CD4-positive, alpha-beta memory T cell (primary cell): Measurements from ENCODE around the gene DIP2B. TPM values are rescaled to one million over a fixed set of nuclear protein-coding genes. Genes with fewer than 3 reads are reported as not detected.

Experiments
- CTCF ChIA-PET: fragments of 350-600 bp; sonication (Branson Sonifier 250); formaldehyde crosslinking; loops from one replicate; lab custom pipeline; 2021; ENCODE audit warnings: inconsistent platforms; ENCODE audit not compliant: partially characterized antibody; lab: Charles Lee
- POLR2A ChIA-PET: fragments of 350-600 bp; sonication (Branson Sonifier 250); formaldehyde crosslinking; loops from one replicate; lab custom pipeline; 2021; ENCODE audit not compliant: partially characterized antibody; lab: Charles Lee
- DNase-seq, 5 donors: peaks; one replicate each; pipeline versions ENCODE4 v3.0.0 to v3.0.0-alpha.2; 2020 to 2022; ENCODE audit warnings: mixed read lengths in 1 of 5
- H3K27ac ChIP-seq: one replicate; pipeline ENCODE4 v1.7.0; 2013; ENCODE audit warnings: low read depth, low read length
- H3K27me3 ChIP-seq: 2 replicates; pipeline ENCODE4 v1.7.0; 2013; ENCODE audit warnings: mild to moderate bottlenecking, low read length, moderate library complexity; ENCODE audit not compliant: insufficient read depth
- H3K36me3 ChIP-seq: 2 replicates; pipeline ENCODE4 v1.7.0; 2013; ENCODE audit warnings: mild to moderate bottlenecking, low read length, moderate library complexity; ENCODE audit not compliant: insufficient read depth
- H3K4me1 ChIP-seq: 2 replicates; pipeline ENCODE4 v1.7.0; 2013; ENCODE audit warnings: mild to moderate bottlenecking, low read length, moderate library complexity; ENCODE audit not compliant: insufficient read depth
- H3K4me3 ChIP-seq, 2 donors: one replicate each; pipeline ENCODE4 v1.7.0; 2013; ENCODE audit warnings: low read length in 2 of 2, mild to moderate bottlenecking in 1 of 2
- H3K9me3 ChIP-seq, 2 donors: one replicate each; pipeline ENCODE4 v1.7.0; 2013; ENCODE audit warnings: low read length in 2 of 2, control low read depth in 1 of 2; ENCODE audit not compliant: control insufficient read depth in 1 of 2
- H3K27ac Mint-ChIP-seq, 7 donors: one replicate each; pipeline ENCODE4 v1.8.0; 2020 to 2021; ENCODE audit warnings: mixed read lengths in 7 of 7, mild to moderate bottlenecking in 6 of 7, inconsistent platforms in 3 of 7, moderate library complexity in 3 of 7
- H3K27me3 Mint-ChIP-seq, 2 donors: one replicate each; pipeline ENCODE4 v1.8.0; 2020 to 2021; ENCODE audit warnings: mixed read lengths in 2 of 2
- H3K36me3 Mint-ChIP-seq, 2 donors: one replicate each; pipeline ENCODE4 v1.8.0; 2020 to 2021; ENCODE audit warnings: mixed read lengths in 2 of 2, inconsistent platforms in 1 of 2, mild to moderate bottlenecking in 1 of 2
- H3K4me1 Mint-ChIP-seq, 4 donors: one replicate each; pipeline ENCODE4 v1.8.0; 2020 to 2021; ENCODE audit warnings: mixed read lengths in 4 of 4, mild to moderate bottlenecking in 1 of 4
- H3K4me3 Mint-ChIP-seq, 8 donors: one replicate each; pipeline ENCODE4 v1.8.0; 2020 to 2021; ENCODE audit warnings: mixed read lengths in 8 of 8, mild to moderate bottlenecking in 7 of 8, moderate library complexity in 6 of 8, inconsistent platforms in 3 of 8
- H3K9me3 Mint-ChIP-seq, 8 donors: one replicate each; pipeline ENCODE4 v1.8.0; 2020 to 2021; ENCODE audit warnings: mixed read lengths in 8 of 8, mild to moderate bottlenecking in 5 of 8, inconsistent platforms in 3 of 8, moderate library complexity in 1 of 8
- intact Hi-C: fragments of 100-400 bp; cut with micrococcal nuclease; formaldehyde crosslinking; loops from one replicate; pipeline ENCODE4 v1.15.1; 2023
- polyA plus RNA-seq, 2 donors: library from polyadenylated mRNA; unstranded; fragments of 300-500 nt; fragmentation: Illumina TruSeq; gene quantifications; one replicate each; pipeline ENCODE4 v1.2.3, GENCODE V29; 2021
- total RNA-seq, 2 experiments: library from RNA; stranded (reverse); gene quantifications; one replicate each; pipeline ENCODE4 v1.2.3, GENCODE V29; 2021

DIP2B gene
- total and polyA plus RNA-seq, 4 experiments from 2014 or later, result 3.8 to 29.1 (median 20.0) TPM

DNA sequence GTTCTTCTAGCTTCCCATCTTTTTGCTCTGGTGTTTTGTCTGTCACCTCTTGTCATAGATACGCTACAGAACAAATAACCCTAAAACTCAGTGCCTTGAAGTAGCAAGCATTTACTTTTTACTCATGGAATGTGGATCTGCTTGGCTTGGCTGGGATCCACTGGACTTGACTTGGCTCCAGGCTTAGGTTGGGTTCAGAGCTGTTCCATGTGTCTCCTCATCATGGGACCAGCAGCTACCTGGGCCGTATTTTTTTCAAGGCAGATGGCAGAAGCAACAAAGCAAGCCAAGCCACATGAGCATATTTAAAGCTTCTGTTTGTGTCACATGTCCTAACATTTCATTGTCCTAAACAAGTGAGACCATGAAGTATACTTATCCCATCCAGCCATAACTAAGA lies 210.4 kb downstream of the DIP2B start:
- Mint-ChIP-seq H3K27me3 (no peaks in the 10 kb centered on the region), H3K9me3 (no peaks in the 10 kb centered on the region), H3K36me3 (peaks cover 41 to 54% of the 10 kb centered on the region in 2 donors), H3K4me1 (no peaks in the 10 kb centered on the region), H3K27ac (peak overlapping the region in 1 of 7 donors; percentile 25), H3K4me3 (no peak overlapping the region)
- Histone ChIP-seq H3K9me3 (no peaks in the 10 kb centered on the region), H3K36me3 (peaks cover 34% of the 10 kb centered on the region), H3K4me1 (no peaks in the 10 kb centered on the region), H3K27me3 (no peaks in the 10 kb centered on the region), H3K27ac (no peak overlapping the region), H3K4me3 (no peak overlapping the region)
- DNase-seq, result no peak
- ChIA-PET CTCF (no interaction called here), POLR2A (no interaction called here)
- intact Hi-C loops, result no loop called here

DNA sequence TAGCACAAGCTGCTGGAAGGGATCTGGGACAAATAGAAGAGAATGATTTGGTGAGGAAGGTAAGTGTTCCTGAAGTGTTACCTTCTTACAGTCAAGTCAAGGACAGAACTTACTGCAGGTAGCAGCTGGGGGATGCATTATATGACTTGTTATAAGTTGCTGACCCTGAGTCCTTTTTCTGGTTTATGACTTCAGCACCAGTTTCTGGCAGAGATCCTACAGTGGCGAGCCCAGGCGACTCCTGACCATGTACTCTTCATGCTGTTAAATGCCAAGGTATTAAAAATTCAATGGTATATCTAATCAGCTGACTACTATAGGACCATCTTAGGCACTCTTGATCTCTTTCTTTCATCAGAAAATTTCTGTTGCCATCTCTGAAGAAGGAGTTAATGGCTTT lies 214.0 kb downstream of the DIP2B start:
- H3K36me3 ChIP-seq, result peaks cover 55% of the 10 kb centered on the region
- POLR2A ChIA-PET, result no interaction called here
- H3K9me3 Mint-ChIP-seq, result no peaks in the 10 kb centered on the region

DNA sequence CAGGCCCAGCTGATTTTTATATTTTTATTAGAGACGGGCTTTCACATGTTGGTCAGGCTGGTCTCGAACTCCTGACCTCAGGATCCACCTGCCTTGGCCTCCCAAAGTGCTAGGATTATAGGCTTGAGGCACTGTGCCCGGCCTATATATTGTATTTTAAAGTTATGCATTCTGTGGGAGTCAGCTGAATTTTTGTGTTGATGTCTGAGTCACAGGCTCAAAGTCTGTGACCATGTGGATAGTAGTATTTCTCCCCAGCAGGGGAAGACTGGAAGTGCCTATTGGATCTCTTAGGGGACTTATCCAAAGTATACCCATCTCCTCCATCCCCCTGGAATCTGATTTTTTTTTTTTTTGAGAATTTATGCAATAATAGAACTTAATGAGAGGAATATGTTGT lies 215.3 kb downstream of the DIP2B start:
- no peak overlapping the region for H3K4me3 ChIP-seq
- peaks cover 59% of the 10 kb centered on the region for H3K36me3 ChIP-seq
- Mint-ChIP-seq H3K27me3 (no peaks in the 10 kb centered on the region), H3K4me3 (no peak overlapping the region), H3K36me3 (peaks cover 64 to 67% of the 10 kb centered on the region in 2 donors), H3K4me1 (no peaks in the 10 kb centered on the region), H3K27ac (peak overlapping the region in 2 of 7 donors; percentile 65 to 66), H3K9me3 (no peaks in the 10 kb centered on the region)
- ChIA-PET CTCF (no interaction called here), POLR2A (no interaction called here)
- H3K27me3 ChIP-seq, result no peaks in the 10 kb centered on the region
- no peaks in the 10 kb centered on the region for H3K9me3 ChIP-seq
- DNase-seq, result no peak
- no peak overlapping the region for H3K27ac ChIP-seq
- no peaks in the 10 kb centered on the region for H3K4me1 ChIP-seq
- intact Hi-C loops, result no loop called here

More for the DNA sequence above, 214.0 kb downstream of the DIP2B start:
- peak overlapping the region in 1 of 7 donors; percentile 22 for H3K27ac Mint-ChIP-seq
- H3K4me3 Mint-ChIP-seq, result no peak overlapping the region
- Histone ChIP-seq H3K4me1 (no peaks in the 10 kb centered on the region), H3K4me3 (no peak overlapping the region), H3K9me3 (no peaks in the 10 kb centered on the region), H3K27me3 (no peaks in the 10 kb centered on the region), H3K27ac (no peak overlapping the region)
- no peaks in the 10 kb centered on the region for H3K4me1 Mint-ChIP-seq
- intact Hi-C loops, result no loop called here
- CTCF ChIA-PET, result no interaction called here
- no peaks in the 10 kb centered on the region for H3K27me3 Mint-ChIP-seq
- H3K36me3 Mint-ChIP-seq, result peaks cover 60 to 65% of the 10 kb centered on the region in 2 donors
- DNase-seq, result no peak

DNA sequence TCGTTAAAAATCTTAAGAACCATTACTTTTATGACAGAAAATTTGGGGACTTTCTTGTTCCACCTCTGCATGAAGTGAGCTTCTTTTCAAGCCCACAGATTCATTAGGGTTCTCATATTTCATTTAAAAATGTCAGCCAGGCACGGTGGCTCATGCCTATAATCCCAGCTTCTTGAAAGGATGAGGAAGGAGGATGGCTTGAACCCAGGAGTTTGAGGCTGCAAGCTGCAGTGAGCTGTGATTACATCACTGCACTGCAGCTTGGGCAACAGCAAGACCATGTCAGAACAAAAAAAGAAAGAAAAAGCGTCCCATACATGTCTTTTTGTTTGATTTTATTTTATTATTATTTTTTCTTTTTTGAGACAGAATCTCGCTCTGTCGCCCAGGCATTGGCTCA lies 215.7 kb downstream of the DIP2B start:
- no peak overlapping the region for H3K4me3 Mint-ChIP-seq
- H3K4me1 ChIP-seq, result no peaks in the 10 kb centered on the region
- no peak for DNase-seq
- H3K4me3 ChIP-seq, result no peak overlapping the region
- no peaks in the 10 kb centered on the region for H3K27me3 Mint-ChIP-seq
- H3K36me3 Mint-ChIP-seq, result peaks cover 64 to 67% of the 10 kb centered on the region in 2 donors
- H3K36me3 ChIP-seq, result peaks cover 61% of the 10 kb centered on the region
- intact Hi-C loops, result no loop called here
- H3K27ac ChIP-seq, result no peak overlapping the region
- peak overlapping the region in 2 of 7 donors; percentile 65 to 66 for H3K27ac Mint-ChIP-seq
- no peaks in the 10 kb centered on the region for H3K27me3 ChIP-seq
- ChIA-PET CTCF (no interaction called here), POLR2A (no interaction called here)
- no peaks in the 10 kb centered on the region for H3K9me3 Mint-ChIP-seq
- no peaks in the 10 kb centered on the region for H3K4me1 Mint-ChIP-seq
- no peaks in the 10 kb centered on the region for H3K9me3 ChIP-seq

DNA sequence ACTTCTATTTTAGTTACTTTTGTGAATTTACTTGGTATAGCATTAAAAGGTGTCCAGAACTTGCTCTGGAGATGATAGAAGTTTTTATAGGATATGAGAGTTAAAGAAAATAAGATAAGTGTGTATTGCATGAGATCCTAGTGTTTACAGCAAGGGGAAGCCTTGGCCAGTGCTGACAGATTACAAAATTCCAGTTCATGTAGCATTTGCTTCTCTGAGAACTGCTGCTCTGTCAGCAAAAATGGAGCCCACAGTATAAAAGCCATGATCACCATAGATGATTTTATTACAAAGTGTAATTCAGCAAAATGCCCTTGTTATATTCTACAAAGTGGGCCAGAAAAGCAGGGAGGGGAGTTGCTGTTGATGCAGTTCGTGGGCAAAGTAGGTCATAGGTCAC lies 219.1 kb downstream of the DIP2B start:
- Histone ChIP-seq H3K27me3 (no peaks in the 10 kb centered on the region), H3K36me3 (peaks cover 61% of the 10 kb centered on the region), H3K9me3 (no peaks in the 10 kb centered on the region), H3K4me1 (no peaks in the 10 kb centered on the region), H3K4me3 (no peak overlapping the region), H3K27ac (no peak overlapping the region)
- ChIA-PET POLR2A (no interaction called here), CTCF (no interaction called here)
- intact Hi-C loops, result no loop called here
- no peaks in the 10 kb centered on the region for H3K27me3 Mint-ChIP-seq
- peak overlapping the region in 2 of 7 donors; percentile 20 to 24 for H3K27ac Mint-ChIP-seq
- peaks cover 68 to 74% of the 10 kb centered on the region in 2 donors for H3K36me3 Mint-ChIP-seq
- no peak for DNase-seq
- no peaks in the 10 kb centered on the region for H3K4me1 Mint-ChIP-seq
- no peak overlapping the region for H3K4me3 Mint-ChIP-seq
- H3K9me3 Mint-ChIP-seq, result no peaks in the 10 kb centered on the region

DNA sequence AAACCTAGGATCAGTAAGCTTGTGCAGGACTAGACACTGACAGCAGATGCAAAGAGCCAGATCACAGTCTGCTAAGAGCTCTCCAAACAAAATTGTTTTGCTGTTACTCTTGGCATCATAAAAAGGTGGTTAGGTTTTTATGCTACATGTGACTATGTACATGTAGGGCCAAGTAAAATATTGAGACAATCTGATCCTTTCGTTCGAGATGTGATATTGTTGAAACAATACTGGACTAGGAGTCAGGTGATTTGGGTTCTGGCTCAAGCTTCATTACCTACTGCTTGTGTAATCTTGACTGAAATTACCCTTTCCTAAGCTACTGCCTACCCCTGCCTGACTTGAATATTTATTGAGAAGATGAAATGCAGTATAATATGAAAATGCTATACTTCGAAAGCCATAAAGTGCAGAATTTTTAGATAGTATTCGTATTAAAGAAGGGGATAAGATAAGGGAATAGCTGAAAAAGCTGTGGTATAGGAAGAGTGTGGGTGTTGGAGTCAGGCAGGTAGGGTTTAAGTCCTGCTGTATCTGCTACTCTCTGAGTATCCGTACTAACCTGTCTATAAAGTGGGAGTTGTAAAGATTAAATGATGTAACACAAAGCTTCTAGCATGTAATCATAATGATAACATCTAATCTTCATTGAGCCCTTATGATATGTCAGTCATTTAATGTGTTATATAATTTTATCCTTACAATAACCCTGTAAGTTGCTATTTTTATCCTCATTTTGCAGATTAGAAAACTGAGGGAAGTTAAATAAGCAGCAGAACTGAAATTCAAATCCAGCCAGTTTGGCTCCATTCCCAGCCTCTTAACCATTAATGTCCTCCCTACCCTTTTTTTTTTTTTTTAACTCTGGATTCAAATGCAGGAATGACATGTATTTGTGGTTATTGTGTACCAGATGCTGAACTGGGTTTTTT lies 220.5 kb downstream of the DIP2B start:
- Mint-ChIP-seq H3K4me1 (peaks cover 0 to 2% (median under 1%) of the 10 kb centered on the region in 4 donors), H3K9me3 (no peaks in the 10 kb centered on the region), H3K27ac (peak overlapping the region in 1 of 7 donors; percentile 44), H3K27me3 (no peaks in the 10 kb centered on the region), H3K4me3 (no peak overlapping the region), H3K36me3 (peaks cover 71 to 78% of the 10 kb centered on the region in 2 donors)
- Histone ChIP-seq H3K27me3 (no peaks in the 10 kb centered on the region), H3K4me3 (no peak overlapping the region), H3K4me1 (no peaks in the 10 kb centered on the region), H3K36me3 (peaks cover 59% of the 10 kb centered on the region), H3K9me3 (no peaks in the 10 kb centered on the region), H3K27ac (no peak overlapping the region)
- CTCF ChIA-PET, result no interaction called here
- POLR2A ChIA-PET, result no interaction called here
- no peak for DNase-seq
- intact Hi-C loops, result no loop called here

- H3K9me3 ChIP-seq, result no peaks in the 10 kb centered on the region
- no peaks in the 10 kb centered on the region for H3K27me3 Mint-ChIP-seq
- H3K36me3 Mint-ChIP-seq, result peaks cover 75 to 81% of the 10 kb centered on the region in 2 donors
- DNase-seq, result no peak
- no peak overlapping the region for H3K27ac ChIP-seq
- H3K4me3 Mint-ChIP-seq, result no peak overlapping the region
- intact Hi-C loops, result no loop called here
- no peaks in the 10 kb centered on the region for H3K27me3 ChIP-seq
- peaks cover 55% of the 10 kb centered on the region for H3K36me3 ChIP-seq
- ChIA-PET POLR2A (interaction anchor here (1.0 kb wide), 1 partner anchor 12 kb away, joined by 3 read pairs; no protein-coding TSS in a partner anchor), CTCF (interaction anchor here (1.3 kb wide), 1 partner anchor 223 kb away, joined by 4 read pairs; no protein-coding TSS in a partner anchor)
- no peaks in the 10 kb centered on the region for H3K4me1 ChIP-seq
- no peak overlapping the region for H3K4me3 ChIP-seq
- H3K9me3 Mint-ChIP-seq, result no peaks in the 10 kb centered on the region
- peaks cover 0 to 2% (median under 1%) of the 10 kb centered on the region in 4 donors for H3K4me1 Mint-ChIP-seq
- no peak overlapping the region for H3K27ac Mint-ChIP-seq
These were observed 222.7 kb downstream of the DIP2B start for GRCh38 chr12:50727466-50727865.
